OCI-LY7 (cell line): ENCODE results near the gene PCCA. TPM values are rescaled to one million over a fixed set of nuclear protein-coding genes. Genes with fewer than 3 reads are reported as not detected.

Experiments
- BruUV-seq: library from RNA; stranded (reverse); fragments of 400-500 nt; replicated peaks from 2 replicates; lab custom pipeline; 2021; lab: Mats Ljungman, UMichigan
- CTCF ChIA-PET: fragments of 300-600 bp; sonication (Branson Sonifier 250); formaldehyde crosslinking; loops from one replicate; lab custom pipeline; 2022; ENCODE audit warnings: antibody characterized with exemption; ENCODE audit not compliant: unreplicated experiment; lab: Charles Lee
- POLR2A ChIA-PET: fragments of 300-600 bp; sonication (Branson Sonifier 250); formaldehyde crosslinking; loops from one replicate; lab custom pipeline; 2022; ENCODE audit warnings: antibody characterized with exemption; lab: Charles Lee
- DNase-seq: peaks from one replicate; pipeline ENCODE4 v3.0.0-alpha.2; 2015; ENCODE audit warnings: low spot score
- H2AFZ ChIP-seq: fragments of 200-600 bp; sonication (generic), shearing (Covaris generic); 2 replicates; pipeline ENCODE4 v1.6.1; 2014; ENCODE audit warnings: mild to moderate bottlenecking, antibody characterized with exemption, low read length, moderate library complexity
- H3K27ac ChIP-seq: fragments of 200-600 bp; sonication (generic); 2 replicates; pipeline ENCODE4 v1.5.1; 2014; ENCODE audit warnings: mixed run types, low read depth, mild to moderate bottlenecking, moderate library complexity, low read length, inconsistent platforms; ENCODE audit not compliant: poor library complexity, severe bottlenecking
- H3K36me3 ChIP-seq: fragments of 200-600 bp; sonication (generic); 2 replicates; pipeline ENCODE4 v1.6.1; 2014; ENCODE audit warnings: mild to moderate bottlenecking, antibody characterized with exemption, low read length, moderate library complexity, mixed read lengths; ENCODE audit not compliant: insufficient read depth
- H3K4me1 ChIP-seq: fragments of 200-600 bp; sonication (generic); 2 replicates; pipeline ENCODE4 v1.5.1; 2014; ENCODE audit warnings: mild to moderate bottlenecking, low read length; ENCODE audit not compliant: insufficient read depth, poor library complexity, severe bottlenecking
- H3K4me2 ChIP-seq: fragments of 200-600 bp; sonication (generic); 2 replicates; pipeline ENCODE4 v1.6.1; 2014; ENCODE audit warnings: mild to moderate bottlenecking, low read length
- H3K4me3 ChIP-seq: fragments of 200-600 bp; sonication (generic); 2 replicates; pipeline ENCODE4 v1.5.1; 2014; ENCODE audit warnings: mild to moderate bottlenecking, low read depth, low read length; ENCODE audit not compliant: poor library complexity, severe bottlenecking
- H3K79me2 ChIP-seq: fragments of 200-600 bp; sonication (generic); 2 replicates; pipeline ENCODE4 v1.6.1; 2016; ENCODE audit warnings: low read depth, mild to moderate bottlenecking, low read length, moderate library complexity, mixed read lengths; ENCODE audit not compliant: insufficient read depth
- H3K9me2 ChIP-seq: fragments of 200-600 bp; sonication (generic); 2 replicates; pipeline ENCODE4 v1.6.1; 2016; ENCODE audit warnings: mild to moderate bottlenecking, low read length, mixed read lengths; ENCODE audit not compliant: insufficient read depth
- H3K9me3 ChIP-seq: fragments of 200-600 bp; sonication (generic); 2 replicates; pipeline ENCODE4 v1.6.1; 2014; ENCODE audit warnings: mild to moderate bottlenecking, mixed run types, low read length, mixed read lengths
- H4K20me1 ChIP-seq: fragments of 200-600 bp; sonication (generic); 2 replicates; pipeline ENCODE4 v1.6.1; 2014; ENCODE audit warnings: mild to moderate bottlenecking, antibody characterized with exemption, low read length, moderate library complexity, mixed read lengths; ENCODE audit not compliant: insufficient read depth
- CTCF ChIP-seq: fragments of 200-600 bp; sonication (generic); conservative IDR thresholded peaks from 2 replicates; pipeline ENCODE4 v1.5.1; 2014; ENCODE audit warnings: mild to moderate bottlenecking, antibody characterized with exemption, low read length, moderate library complexity, mixed read lengths
- EZH2phosphoT487 ChIP-seq: fragments of 200-600 bp; sonication (generic); IDR thresholded peaks from 2 replicates; pipeline ENCODE4 v1.6.1; 2018; ENCODE audit warnings: low read depth, borderline replicate concordance, mild to moderate bottlenecking, mixed run types, antibody characterized with exemption, low read length, moderate library complexity, mixed read lengths
- intact Hi-C: fragments of 100-400 bp; cut with micrococcal nuclease; formaldehyde crosslinking; loops from one replicate; pipeline ENCODE4 v1.10.0; 2022; ENCODE audit not compliant: unreplicated experiment
- total RNA-seq, 2 experiments: library from RNA; depleted of rRNA in 1 of 2; stranded (reverse); fragments of >200 nt in 1 of 2; shearing (Covaris generic) in 1 of 2; gene quantifications; 2 replicates each; pipeline ENCODE4 v1.2.3, GENCODE V29; 2014 to 2022

The PCCA gene
- total RNA-seq, 2 experiments from 2014 or later = 2.7 to 7.2 TPM

GRCh38 chr13:100497389-100497788 is 408.5 kb downstream of the PCCA start:
- Histone ChIP-seq H3K4me1 (no peaks in the 10 kb centered on the region), H3K9me2 (no peaks in the 10 kb centered on the region), H3K4me2 (no peak overlapping the region), H3K9me3 (no peaks in the 10 kb centered on the region), H3K79me2 (no peaks in the 10 kb centered on the region), H3K36me3 (no peaks in the 10 kb centered on the region), H3K27ac (no peak overlapping the region), H4K20me1 (no peaks in the 10 kb centered on the region), H3K4me3 (no peak overlapping the region), H2AFZ (no peak overlapping the region)
- ChIA-PET CTCF (no interaction called here), POLR2A (interaction anchor here (0.7 kb wide), 3 partner anchors 330 to 574 kb away, joined by 3 to 4 read pairs (median 4); no protein-coding TSS in a partner anchor)
- no peak for DNase-seq
- intact Hi-C loops = no loop called here
- BruUV-seq = no TSS peak
- TF ChIP-seq CTCF = no peak
- no peak for TF ChIP-seq EZH2phosphoT487

GRCh38 chr13:100502446-100502845 is 413.6 kb downstream of the PCCA start:
- H3K9me2 ChIP-seq = no peaks in the 10 kb centered on the region
- no peak overlapping the region for H3K4me3 ChIP-seq
- POLR2A ChIA-PET = no interaction called here
- no TSS peak for BruUV-seq
- no peak for DNase-seq
- TF ChIP-seq EZH2phosphoT487 (no peak), CTCF (no peak)
- no peaks in the 10 kb centered on the region for H3K4me1 ChIP-seq
- H3K36me3 ChIP-seq = no peaks in the 10 kb centered on the region
- no peak overlapping the region for H3K4me2 ChIP-seq
- H2AFZ ChIP-seq = no peak overlapping the region
- intact Hi-C loops = no loop called here
- no peak overlapping the region for H3K27ac ChIP-seq
- no peaks in the 10 kb centered on the region for H3K9me3 ChIP-seq
- no peaks in the 10 kb centered on the region for H3K79me2 ChIP-seq
- no peaks in the 10 kb centered on the region for H4K20me1 ChIP-seq
- CTCF ChIA-PET = no interaction called here

- ChIA-PET POLR2A (interaction anchor here (0.7 kb wide), 1 partner anchor 155 kb away, joined by 3 read pairs; no protein-coding TSS in a partner anchor), CTCF (no interaction called here)
- Histone ChIP-seq H3K27ac (no peak overlapping the region), H3K36me3 (no peaks in the 10 kb centered on the region), H3K4me1 (no peaks in the 10 kb centered on the region), H4K20me1 (no peaks in the 10 kb centered on the region), H3K9me2 (no peaks in the 10 kb centered on the region), H3K9me3 (no peaks in the 10 kb centered on the region), H3K4me2 (no peak overlapping the region), H3K79me2 (no peaks in the 10 kb centered on the region), H2AFZ (no peak overlapping the region), H3K4me3 (no peak overlapping the region)
- TF ChIP-seq CTCF (no peak), EZH2phosphoT487 (no peak)
- no peak for DNase-seq
- BruUV-seq = no TSS peak
- intact Hi-C loops = no loop called here
These were observed 414.7 kb downstream of the PCCA start for GRCh38 chr13:100503622-100504021.
